ENCODE measurements around the gene WNK3. TPM values are rescaled to one million over a fixed set of nuclear protein-coding genes. Genes with fewer than 3 reads are reported as not detected.
A peak's percentile ranks its signal among the peaks of the same experiment; 100 is the strongest.

WNK3 gene
- 0.62 and 1.2 TPM in 2 replicates for total RNA-seq (2016; rRNA removed; fragmentation: Illumina TruSeq; extraction: Trizol)
- 0.18 and 0.20 TPM in 2 replicates for total RNA-seq (2016; cell fraction: cytosol; rRNA removed; fragmentation: Illumina TruSeq; extraction: Trizol; ENCODE audit: low read depth)
- total RNA-seq (2016; cell fraction: insoluble cytoplasmic fraction; rRNA removed; fragmentation: Illumina TruSeq; extraction: Trizol): 0.61 and 1.1 TPM in 2 replicates
- 0.24 and 0.31 TPM in 2 replicates for total RNA-seq (2016; cell fraction: membrane; rRNA removed; fragmentation: Illumina TruSeq; extraction: Trizol)
- total RNA-seq (2016; cell fraction: nucleus; rRNA removed; fragmentation: Illumina TruSeq; extraction: Trizol): 0.56 and 0.71 TPM in 2 replicates
- 0.12 and 0.14 TPM in 2 replicates for polyA plus RNA-seq (2011; rRNA removed)
- 0.05 and 0.09 TPM in 2 replicates for polyA plus RNA-seq (2011; cell fraction: cytosol; rRNA removed)
- polyA plus RNA-seq (2011; cell fraction: nucleus; rRNA removed): 0.11 and 0.29 TPM in 2 replicates
- 0.07 and 0.11 TPM in 2 replicates for polyA plus RNA-seq (2012)
- polyA plus RNA-seq (2016; cell fraction: cytosol; fragmentation: Illumina TruSeq; extraction: Trizol; ENCODE audit: low read depth): 0.01 TPM in 2 replicates
- 0.29 TPM in 2 replicates for polyA plus RNA-seq (2016; cell fraction: insoluble cytoplasmic fraction; fragmentation: Illumina TruSeq; extraction: Trizol; ENCODE audit: low read depth)
- polyA plus RNA-seq (2016; cell fraction: membrane; fragmentation: Illumina TruSeq; extraction: Trizol; ENCODE audit: low read depth): 0.05 and 0.09 TPM in 2 replicates
- 0.49 and 0.51 TPM in 2 replicates for polyA plus RNA-seq (2016; cell fraction: nucleus; fragmentation: Illumina TruSeq; extraction: Trizol; ENCODE audit: insufficient read depth, low read depth)
- 0.02 and 0.08 TPM in 2 replicates for polyA minus RNA-seq (2011; rRNA and poly(A)+ RNA removed; ENCODE audit: low replicate concordance)
- 0.09 and 0.30 TPM in 2 replicates for polyA minus RNA-seq (2011; cell fraction: cytosol; rRNA and poly(A)+ RNA removed)
- polyA minus RNA-seq (2011; cell fraction: nucleus; rRNA and poly(A)+ RNA removed): 0.39 and 0.99 TPM in 2 replicates
- percentile 23 among the genes with signal in this experiment for Bru-seq, nascent RNA
- percentile 29 among the genes with signal in this experiment for BruChase-seq, experiment 1, labeled RNA remaining after a 6-hour chase
- BruChase-seq, experiment 2, labeled RNA remaining after a 2-hour chase: percentile 27 among the genes with signal in this experiment
- long read RNA-seq, experiment 1: 0 reads
- long read RNA-seq, experiment 2: 0 reads

DNA sequence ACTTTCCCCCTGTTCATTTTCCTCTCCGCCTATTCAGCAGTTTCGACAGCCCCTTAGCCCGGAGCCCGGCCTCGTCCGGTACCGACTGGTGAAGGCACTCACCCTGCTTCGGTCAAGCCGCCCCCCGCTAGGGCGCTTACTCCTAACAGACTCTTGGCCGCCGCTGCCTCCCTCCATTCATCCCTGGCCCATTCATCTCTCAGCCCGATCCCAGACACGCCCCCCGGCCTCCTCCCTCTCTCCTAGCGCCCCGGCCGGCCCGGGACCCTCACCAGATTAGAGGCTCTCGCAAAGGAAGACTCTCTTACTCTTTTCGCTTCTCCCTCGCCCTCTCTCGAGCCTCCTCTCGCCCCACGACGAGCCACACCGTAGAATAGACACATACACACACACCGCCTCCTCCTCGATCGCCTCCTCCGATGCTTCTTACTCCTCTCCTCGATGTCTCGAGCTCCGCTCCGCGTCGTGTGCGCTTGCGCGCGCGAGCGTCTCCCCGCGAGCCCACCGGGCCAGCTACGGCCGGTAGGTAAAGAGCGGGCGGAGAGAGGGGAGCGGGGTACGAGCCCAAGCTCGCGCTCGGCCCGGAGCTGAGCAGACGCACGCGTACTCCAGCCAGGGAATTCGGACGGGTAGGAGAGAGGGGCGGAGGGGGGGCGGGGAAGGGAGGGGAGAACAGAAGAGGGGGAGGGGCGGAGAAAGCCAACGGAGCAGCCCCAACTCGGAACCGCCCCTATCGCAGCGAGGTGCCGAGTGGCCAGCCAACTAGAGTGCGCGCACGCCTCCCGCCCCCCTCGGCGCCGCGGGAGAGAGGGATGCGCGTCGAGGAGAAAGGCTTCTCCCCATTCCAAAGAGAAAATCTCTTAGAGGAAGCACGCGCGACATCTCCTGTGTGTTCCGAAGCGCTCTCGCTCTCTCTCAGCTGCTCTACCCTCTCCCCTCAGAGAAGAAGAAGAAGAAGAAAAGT lies at the start of gene WNK3:
TSS of gene WNK3 (minus strand) at position 633 of the 964 bp plus-strand sequence.
- peak within 1 kb of the TSS; percentile 34 to 63 (median 54) for H3K4me3 ChIP-seq (replicated peaks in 1 of 3; ENCODE audit: insufficient read depth in 1 of 3, low read depth in 2 of 3, low read length in 3 of 3)
- TF ChIP-seq HNF4A (CRISPR knock-in tag; IDR thresholded peaks at IDR 0.05): no peak
- no peak for TF ChIP-seq U2AF1 (optimal IDR thresholded peaks at IDR 0.05; ENCODE audit: low read depth, low read length)
- TF ChIP-seq, protein P1, sequence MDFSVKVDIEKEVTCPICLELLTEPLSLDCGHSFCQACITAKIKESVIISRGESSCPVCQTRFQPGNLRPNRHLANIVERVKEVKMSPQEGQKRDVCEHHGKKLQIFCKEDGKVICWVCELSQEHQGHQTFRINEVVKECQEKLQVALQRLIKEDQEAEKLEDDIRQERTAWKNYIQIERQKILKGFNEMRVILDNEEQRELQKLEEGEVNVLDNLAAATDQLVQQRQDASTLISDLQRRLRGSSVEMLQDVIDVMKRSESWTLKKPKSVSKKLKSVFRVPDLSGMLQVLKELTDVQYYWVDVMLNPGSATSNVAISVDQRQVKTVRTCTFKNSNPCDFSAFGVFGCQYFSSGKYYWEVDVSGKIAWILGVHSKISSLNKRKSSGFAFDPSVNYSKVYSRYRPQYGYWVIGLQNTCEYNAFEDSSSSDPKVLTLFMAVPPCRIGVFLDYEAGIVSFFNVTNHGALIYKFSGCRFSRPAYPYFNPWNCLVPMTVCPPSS (IDR thresholded peaks at IDR 0.05): no peak
- peak; percentile 58 for TF ChIP-seq HNRNPLL (IDR thresholded peaks at IDR 0.05; ENCODE audit: low read depth, low read length, poor library complexity, severe bottlenecking)
- no peak for TF ChIP-seq GABPB1 (CRISPR knock-in tag; IDR thresholded peaks at IDR 0.05)
- no peak for TF ChIP-seq TOE1 (CRISPR knock-in tag; IDR thresholded peaks at IDR 0.05)
- TF ChIP-seq, protein P2, sequence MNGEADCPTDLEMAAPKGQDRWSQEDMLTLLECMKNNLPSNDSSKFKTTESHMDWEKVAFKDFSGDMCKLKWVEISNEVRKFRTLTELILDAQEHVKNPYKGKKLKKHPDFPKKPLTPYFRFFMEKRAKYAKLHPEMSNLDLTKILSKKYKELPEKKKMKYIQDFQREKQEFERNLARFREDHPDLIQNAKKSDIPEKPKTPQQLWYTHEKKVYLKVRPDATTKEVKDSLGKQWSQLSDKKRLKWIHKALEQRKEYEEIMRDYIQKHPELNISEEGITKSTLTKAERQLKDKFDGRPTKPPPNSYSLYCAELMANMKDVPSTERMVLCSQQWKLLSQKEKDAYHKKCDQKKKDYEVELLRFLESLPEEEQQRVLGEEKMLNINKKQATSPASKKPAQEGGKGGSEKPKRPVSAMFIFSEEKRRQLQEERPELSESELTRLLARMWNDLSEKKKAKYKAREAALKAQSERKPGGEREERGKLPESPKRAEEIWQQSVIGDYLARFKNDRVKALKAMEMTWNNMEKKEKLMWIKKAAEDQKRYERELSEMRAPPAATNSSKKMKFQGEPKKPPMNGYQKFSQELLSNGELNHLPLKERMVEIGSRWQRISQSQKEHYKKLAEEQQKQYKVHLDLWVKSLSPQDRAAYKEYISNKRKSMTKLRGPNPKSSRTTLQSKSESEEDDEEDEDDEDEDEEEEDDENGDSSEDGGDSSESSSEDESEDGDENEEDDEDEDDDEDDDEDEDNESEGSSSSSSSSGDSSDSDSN (CRISPR knock-in tag; IDR thresholded peaks at IDR 0.05): peak; percentile 32; the same call in 1 of the 2 replicates
- no peak for TF ChIP-seq NKX3-1 (CRISPR knock-in tag; IDR thresholded peaks at IDR 0.05)
- TF ChIP-seq, protein P3, sequence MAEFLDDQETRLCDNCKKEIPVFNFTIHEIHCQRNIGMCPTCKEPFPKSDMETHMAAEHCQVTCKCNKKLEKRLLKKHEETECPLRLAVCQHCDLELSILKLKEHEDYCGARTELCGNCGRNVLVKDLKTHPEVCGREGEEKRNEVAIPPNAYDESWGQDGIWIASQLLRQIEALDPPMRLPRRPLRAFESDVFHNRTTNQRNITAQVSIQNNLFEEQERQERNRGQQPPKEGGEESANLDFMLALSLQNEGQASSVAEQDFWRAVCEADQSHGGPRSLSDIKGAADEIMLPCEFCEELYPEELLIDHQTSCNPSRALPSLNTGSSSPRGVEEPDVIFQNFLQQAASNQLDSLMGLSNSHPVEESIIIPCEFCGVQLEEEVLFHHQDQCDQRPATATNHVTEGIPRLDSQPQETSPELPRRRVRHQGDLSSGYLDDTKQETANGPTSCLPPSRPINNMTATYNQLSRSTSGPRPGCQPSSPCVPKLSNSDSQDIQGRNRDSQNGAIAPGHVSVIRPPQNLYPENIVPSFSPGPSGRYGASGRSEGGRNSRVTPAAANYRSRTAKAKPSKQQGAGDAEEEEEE (CRISPR knock-in tag; IDR thresholded peaks at IDR 0.05; ENCODE audit: borderline replicate concordance): no peak
- no peaks in the 10 kb centered on the region for H4K20me1 ChIP-seq (ENCODE audit: insufficient read depth, low read length)
- intact Hi-C loops (cut with micrococcal nuclease; ENCODE audit: unreplicated experiment): no loop called here
- ATAC-seq: peak; percentile 91
- H3K4me1 ChIP-seq (ENCODE audit: insufficient read depth, low read length): 0 out of 2 replicates have a peak, but pooled peaks cover 6% of the 10 kb centered on the region
- peak; percentile 0 for DNase-seq (ENCODE audit: low spot score)
- no peak within 1 kb of the TSS for H2AFZ ChIP-seq (ENCODE audit: low read length)
- POLR2A ChIA-PET: no interaction called here
- BruUV-seq (replicated peaks): no TSS peak
- no peak within 1 kb of the TSS for H3K27ac ChIP-seq (ENCODE audit: extremely low read length, insufficient read depth, low read length)
- H3K9me3 ChIP-seq (ENCODE audit: low read length): no peaks in the 10 kb centered on the region
- in situ Hi-C loops (cut with HindIII; ENCODE audit: extremely low pct_ligation_motif_present, low pct_unique_long_range_greater_than_20kb): no loop called here
- H3K36me3 ChIP-seq (replicated peaks in 1 of 2; ENCODE audit: control insufficient read depth in 1 of 2, insufficient read depth in 2 of 2, low read length in 2 of 2): no peaks in the 10 kb centered on the region
- H3K9ac ChIP-seq (ENCODE audit: insufficient read depth, low read depth, low read length): no peak within 1 kb of the TSS
- peak within 1 kb of the TSS; percentile 77 for H3K4me2 ChIP-seq (ENCODE audit: low read depth, low read length)
- CTCF ChIA-PET (ENCODE audit: low intra/inter-chr PET ratio, low total read pairs): no interaction called here
- WGBS (ENCODE audit: low lambda C conversion rate): 2% methylated on average over 29 of the region's 88 CpGs
- FAIRE-seq: no peak
- no peaks in the 10 kb centered on the region for H3K79me2 ChIP-seq (ENCODE audit: insufficient read depth, low read length)
- peaks cover 1 to 10% of the 10 kb centered on the region in 2 experiments; a peak in 2 of 5 replicates for H3K27me3 ChIP-seq (ENCODE audit: control insufficient read depth in 1 of 2, insufficient read depth in 2 of 2, low read length in 2 of 2)
